Fibroblast of lung (primary cell): ENCODE data around the gene ARMH3.

ENCODE experiments used
- CTCF ChIP-seq, 2 donors: IDR thresholded peaks in 1 of 2; conservative IDR thresholded peaks in 1 of 2; 1 replicate in 1 of 2; 2 replicates in 1 of 2; pipeline ENCODE4 v1.5.1; 2011 to 2012; ENCODE audit warnings: low read length in 2 of 2, control low read depth in 1 of 2, inconsistent platforms in 1 of 2, low read depth in 1 of 2, mild to moderate bottlenecking in 1 of 2
- EZH2 ChIP-seq: IDR thresholded peaks from 2 replicates; pipeline ENCODE4 v1.5.1; 2012; ENCODE audit warnings: low read length, control low read depth, mild to moderate bottlenecking; ENCODE audit errors: missing control alignments

- TF ChIP-seq EZH2 (no peak), CTCF (conservative IDR thresholded peaks at IDR 0.05 in 1 of 2, IDR thresholded peaks at IDR 0.05 in 1 of 2; ENCODE audit: low read depth in 1 of 2, low read length in 2 of 2) (no peak)
These were observed 241.4 kb downstream of the ARMH3 start for GRCh38 chr10:101814466-101815071.
